Dermis microvascular lymphatic vessel endothelial cell (primary cell): Measurements from ENCODE around the gene PAQR8. TPM values are rescaled to one million over a fixed set of nuclear protein-coding genes. Genes with fewer than 3 reads are reported as not detected.
"Not testable (repeated sequence)": the region's sequence is repeated elsewhere in the genome, so short reads cannot be mapped to it uniquely, and the experiment has no call there.

Experiments used
- DNase-seq, 2 donors: peaks; one replicate each; pipeline versions ENCODE4 v3.0.0 to v3.0.0-alpha.2; 2010; ENCODE audit warnings: low read depth in 2 of 2
- total RNA-seq: library from RNA; depleted of rRNA; stranded (reverse); fragments of >200 nt; gene quantifications from 2 replicates; pipeline ENCODE4 v1.2.1, GENCODE V29; 2014

PAQR8 gene
- total RNA-seq, 1 donor from 2014 or later = 10.7 TPM

DNA sequence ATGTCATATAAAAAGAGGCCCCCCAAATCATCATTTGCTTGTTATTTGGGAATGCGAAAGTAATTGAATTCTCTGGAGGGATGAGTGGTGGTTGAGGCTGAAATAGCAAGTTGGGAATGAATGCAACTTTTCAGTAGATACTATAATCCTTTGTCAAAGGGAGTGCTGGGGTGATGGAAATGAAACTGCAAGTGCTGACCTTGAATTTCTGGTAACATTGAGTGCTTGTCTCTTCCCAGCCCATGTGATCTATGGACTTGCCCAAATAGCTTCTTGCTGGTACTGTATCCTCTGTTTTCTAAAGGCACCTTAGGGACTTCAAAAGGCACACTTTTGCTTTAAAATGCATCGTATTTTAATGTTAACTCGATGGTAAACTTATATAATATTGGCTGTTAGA lies 14.8 kb downstream of the PAQR8 start:
- DNase-seq = no peak

DNA sequence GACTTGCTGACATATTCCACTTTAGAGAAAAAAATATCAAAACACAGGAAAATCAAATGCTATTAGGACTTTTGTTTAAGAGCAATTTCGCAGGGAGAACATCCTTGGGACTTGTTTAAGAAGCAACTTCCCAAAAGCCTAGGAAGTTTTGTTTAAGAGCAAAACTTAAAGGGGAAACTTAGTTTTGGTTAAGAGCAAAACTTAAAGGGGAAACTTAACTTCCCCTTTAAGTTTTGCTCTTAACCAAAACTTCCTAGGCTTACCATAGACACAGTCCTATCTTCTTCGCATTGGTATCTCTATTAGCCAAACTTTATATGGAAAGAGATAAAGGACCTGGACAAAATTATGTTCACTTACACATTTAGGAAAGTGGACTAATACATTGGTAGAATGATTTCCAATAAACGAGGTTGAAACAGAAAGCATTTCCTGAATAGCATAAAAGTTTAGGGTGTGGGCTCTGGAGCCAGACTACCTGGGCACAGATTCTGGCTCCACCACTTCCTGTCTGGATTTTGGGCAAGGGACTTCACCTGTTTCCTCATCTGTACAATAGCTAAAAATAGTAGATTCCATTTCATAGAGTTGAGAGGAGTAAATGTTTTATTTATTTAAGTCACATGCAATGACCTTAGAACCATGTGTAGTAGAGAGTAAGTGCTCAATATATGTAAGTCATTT lies 15.7 kb downstream of the PAQR8 start:
- no peak for DNase-seq

DNA sequence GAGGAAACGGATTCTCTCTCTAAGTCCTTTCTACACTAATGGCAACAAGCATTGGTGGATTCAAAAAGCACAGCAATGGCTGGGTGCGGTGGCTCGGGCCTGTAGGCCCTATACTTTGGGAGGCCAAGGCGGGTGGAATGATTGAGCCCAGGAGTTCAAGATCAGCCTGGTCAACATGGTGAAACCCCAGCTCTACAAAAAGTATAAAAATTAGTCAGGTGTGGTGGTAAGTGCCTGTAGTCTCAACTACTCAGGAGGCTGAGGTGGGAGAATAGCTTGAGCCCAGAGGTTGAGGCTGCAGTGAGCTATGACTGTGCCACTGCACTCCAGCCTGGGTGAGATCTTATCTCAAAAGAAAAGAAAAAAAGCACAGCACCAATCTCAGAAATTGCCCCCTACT lies 19.3 kb downstream of the PAQR8 start:
- DNase-seq = no peak

DNA sequence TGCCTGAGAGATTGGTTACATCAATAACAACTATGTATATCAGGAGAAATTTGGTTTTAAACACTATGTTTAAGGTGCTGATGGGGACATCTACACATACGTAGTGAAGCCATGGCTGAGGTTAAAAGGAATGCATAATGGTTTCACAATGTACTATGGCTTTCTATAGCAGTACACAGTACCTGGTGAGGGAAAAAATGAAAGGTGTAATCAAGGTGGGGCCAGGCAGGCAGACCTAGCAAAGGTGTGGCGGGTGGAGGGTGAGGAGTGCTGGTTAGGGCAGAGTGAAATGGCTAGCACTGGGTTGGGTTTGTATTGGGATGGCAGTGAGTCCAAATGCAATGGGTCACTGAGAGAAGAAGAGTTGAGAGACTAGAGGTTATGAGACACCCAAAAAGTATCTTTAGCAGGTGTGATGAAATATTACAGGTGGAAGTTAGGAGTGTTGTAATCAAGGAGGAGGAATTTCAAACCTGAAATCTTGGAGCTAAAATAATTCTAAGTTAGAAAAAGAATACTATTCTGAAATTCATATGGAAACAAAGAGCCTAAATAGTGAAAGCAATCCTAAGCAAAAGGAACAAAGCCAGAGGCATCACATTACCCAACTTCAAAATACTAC lies 22.3 kb downstream of the PAQR8 start:
- no peak for DNase-seq

DNA sequence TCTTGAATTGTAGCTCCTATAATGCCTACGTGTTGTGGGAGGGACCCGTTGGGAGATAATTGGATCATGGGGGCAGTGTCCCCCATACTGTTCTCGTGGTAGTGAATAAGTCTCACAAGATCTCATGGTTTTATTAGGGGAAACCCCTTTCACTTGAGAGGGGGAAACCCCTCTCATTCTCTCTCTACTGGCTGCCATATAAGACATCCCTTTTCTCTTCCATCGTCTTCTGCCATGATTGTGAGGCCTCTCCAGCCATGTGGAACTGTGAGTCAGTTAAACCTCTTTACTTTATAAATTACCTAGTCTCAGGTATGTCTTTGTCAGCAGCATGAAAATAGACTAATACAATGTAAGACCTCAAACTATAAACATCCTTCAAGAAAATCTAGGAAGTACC lies 23.1 kb downstream of the PAQR8 start:
- no peak for DNase-seq

DNA sequence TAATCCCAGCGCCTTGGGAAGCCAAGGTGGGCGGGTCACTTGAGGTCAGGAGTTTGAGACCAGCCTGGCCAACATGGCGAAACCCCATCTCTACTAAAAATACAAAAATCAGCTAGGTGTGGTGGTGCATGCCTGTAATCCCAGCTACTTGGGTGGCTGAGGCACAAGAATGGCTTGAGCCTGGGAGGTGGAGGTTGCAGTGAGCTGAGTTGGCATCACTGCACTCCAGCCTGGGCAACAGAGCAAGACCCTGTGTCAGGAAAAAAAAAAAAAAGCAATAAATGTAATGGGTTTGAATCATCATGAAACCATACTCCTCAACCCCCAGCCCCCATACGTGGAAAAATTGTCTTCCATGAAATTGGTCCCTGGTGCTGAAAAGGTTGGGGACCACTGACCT lies 26.2 kb downstream of the PAQR8 start:
- DNase-seq = not testable (repeated sequence)

DNA sequence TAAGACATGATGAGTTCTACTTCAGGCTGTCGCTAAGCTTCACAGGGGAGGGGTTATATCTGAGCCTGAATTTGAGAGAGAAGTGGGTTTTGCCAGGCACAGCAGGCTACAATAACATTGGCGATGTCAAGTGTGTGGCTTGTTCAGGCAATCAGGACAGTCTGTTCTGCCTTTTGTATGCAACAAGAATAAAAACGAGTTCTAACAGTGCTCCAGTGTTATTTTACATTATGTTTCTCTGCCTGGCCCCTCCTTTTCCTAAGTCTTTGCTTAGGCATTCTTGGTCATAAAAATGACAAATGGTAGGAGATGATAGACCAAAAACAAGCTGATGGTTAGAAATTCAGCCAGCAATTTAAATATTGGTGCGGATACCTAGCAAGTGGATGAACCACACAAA lies 26.8 kb downstream of the PAQR8 start:
- no peak for DNase-seq

DNA sequence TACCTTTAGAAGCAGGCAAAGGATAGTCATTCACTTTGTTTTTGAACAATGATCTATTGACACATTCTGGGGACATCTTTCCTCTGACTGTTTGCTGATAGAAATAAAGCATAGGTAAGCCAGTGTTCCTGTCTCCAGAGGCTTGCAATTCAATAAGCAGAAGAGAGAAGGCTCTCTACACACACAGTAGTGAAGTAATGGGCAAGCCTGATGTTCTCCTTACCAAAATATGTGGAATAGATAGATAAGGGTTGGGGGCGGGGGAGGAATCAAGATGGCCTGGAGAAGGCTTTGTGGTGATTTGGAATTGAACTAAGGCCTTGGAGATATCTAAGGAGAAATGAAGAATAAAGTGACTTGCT lies 27.3 kb downstream of the PAQR8 start:
- DNase-seq = no peak

DNA sequence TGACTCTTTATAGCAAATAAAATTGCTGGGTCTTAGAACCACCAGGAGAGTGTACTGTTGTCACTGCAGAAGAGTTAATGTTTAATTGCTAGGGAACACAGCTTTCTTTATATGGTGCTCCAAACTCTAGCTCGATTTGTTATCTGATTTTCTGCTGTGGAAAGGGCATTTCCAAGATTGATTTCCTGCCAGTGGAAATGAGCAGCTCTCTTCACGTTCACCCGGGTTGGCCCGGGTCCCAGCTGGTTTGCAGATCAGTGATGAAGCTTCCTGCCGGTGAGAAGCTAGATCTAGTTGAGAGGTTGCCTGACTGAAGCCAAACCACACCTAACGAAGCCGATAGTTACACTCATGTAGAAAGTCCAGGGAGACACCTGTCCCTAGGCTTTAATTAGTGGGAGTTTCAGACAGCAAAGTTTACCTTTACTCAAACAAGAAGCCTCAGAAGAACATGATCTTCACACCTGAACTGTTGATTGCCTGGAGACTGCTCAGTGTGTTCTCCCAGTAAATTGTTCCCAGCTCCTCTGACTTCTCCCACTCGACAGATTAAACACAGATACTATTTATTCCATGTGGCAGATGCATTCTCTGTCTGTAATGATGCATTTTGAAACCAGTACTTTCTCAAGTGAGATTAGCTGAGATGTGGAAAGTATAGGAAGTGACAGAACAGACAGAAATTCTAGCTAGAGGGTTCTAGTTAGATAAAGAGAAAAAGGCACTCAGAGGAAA lies 27.8 kb downstream of the PAQR8 start:
- DNase-seq = peak; percentile 65 to 83

DNA sequence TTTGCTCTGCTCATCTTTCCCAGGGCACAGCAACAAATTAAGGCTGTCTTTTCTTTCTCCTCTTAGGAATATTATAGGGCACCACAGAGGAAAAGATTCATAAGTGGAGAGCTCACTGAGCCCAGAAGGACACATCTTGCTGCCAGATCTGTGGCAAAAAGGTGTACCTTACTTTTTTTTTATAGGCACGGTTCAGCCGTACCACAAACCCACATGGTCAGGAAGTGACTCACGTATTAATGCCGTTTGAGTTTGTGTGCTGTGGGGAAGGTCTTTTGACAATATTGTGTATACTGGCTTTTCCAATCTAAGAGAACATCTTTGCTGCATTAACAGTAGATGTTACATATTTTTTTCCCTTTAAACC lies 28.4 kb downstream of the PAQR8 start:
- DNase-seq = peak; percentile 53 to 79

DNA sequence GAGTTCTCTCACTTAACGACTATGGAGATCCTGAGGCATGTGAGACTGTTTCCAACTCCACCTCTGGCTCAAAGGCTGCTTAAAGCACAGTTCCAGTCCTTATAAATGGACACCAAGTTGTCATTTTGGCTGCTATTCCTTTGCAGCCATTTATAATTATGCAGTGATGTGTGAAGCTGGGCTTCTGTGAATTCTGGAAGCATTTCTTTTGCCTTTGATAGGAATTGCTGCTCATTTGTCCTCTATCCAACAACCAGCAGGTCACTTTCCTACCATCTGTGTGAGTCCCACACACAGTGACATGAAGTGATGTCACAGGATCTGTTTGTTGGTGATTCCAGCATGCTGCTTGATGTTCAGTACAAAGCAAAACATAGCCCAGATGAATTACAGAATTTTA lies 29.6 kb downstream of the PAQR8 start:
- no peak for DNase-seq

DNA sequence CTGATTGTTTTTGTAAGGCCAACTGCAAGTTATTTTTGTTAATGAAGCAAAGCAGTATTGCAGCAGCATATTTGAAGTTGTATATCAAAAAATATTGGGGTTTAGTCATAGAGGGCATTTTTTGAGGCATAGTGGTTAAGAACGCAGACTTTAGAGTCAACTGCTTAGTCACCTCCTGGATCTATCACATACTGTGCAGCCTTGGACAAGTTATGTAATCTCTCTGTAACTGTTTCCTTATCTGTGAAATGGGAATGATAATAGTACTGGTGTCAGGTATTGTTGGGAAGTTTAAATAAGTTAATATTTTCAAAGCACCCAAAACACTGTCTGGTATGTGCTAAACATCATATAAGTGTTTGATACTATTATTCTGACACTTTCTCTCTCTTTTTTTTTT lies 31.0 kb downstream of the PAQR8 start:
- no peak for DNase-seq

DNA sequence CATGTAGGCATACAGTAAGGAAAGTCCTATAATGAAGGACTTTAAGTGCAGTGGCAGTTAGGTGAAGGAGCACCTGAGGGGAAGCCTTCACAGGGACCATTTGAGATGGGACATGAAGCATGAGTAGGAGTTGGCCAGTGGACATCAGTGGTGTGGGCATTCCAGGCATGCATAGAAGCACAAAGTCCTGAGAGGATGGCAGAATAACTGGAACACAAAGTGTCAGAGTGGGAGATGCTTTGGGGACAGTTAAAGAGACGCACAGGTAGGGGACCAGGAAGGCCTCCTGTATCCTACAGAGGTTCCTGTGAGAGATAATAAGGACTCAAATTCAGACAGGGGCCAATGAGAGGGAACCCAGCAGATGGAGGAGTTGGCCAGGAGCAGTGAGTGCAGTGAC lies 31.8 kb downstream of the PAQR8 start:
- DNase-seq = no peak

DNA sequence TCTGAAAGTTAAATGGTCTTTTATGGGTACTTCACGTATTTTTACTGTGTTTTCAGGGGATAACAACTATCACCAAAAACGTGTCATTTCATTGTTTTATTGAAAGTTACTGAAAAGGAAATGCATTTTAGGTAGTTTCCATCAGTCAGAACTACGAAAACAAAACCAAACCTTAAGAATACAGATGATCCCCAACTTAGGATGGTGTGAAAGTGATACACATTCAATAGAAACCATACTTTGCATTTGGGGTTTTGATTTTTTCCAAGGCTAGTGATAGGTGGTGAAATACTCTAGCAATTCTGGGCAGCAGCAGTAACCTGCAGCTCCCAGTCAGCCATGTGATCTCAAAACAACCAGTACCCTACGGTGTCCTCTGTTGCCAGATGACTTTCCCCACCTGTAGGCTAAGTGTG lies 32.3 kb downstream of the PAQR8 start:
- DNase-seq = no peak

DNA sequence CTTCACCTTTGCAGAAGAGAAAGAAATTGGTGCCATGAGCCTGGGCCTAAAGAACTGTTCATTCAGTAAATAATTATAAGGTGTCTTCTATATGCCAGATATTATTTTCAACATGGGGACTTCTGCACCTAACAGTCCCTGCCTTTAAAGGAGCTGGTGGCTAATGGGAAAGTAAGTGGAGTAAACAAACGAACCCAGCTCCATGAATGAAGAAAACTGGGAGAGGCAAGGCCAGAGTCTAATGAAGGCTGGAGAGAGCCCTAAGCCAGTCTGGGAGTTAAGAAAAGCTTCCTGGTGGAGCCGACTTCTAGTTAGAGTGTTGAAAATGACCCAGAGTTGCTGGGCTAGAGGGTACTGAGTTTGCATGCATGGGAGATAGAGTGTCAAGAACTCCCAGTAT lies 34.0 kb downstream of the PAQR8 start:
- DNase-seq = no peak

DNA sequence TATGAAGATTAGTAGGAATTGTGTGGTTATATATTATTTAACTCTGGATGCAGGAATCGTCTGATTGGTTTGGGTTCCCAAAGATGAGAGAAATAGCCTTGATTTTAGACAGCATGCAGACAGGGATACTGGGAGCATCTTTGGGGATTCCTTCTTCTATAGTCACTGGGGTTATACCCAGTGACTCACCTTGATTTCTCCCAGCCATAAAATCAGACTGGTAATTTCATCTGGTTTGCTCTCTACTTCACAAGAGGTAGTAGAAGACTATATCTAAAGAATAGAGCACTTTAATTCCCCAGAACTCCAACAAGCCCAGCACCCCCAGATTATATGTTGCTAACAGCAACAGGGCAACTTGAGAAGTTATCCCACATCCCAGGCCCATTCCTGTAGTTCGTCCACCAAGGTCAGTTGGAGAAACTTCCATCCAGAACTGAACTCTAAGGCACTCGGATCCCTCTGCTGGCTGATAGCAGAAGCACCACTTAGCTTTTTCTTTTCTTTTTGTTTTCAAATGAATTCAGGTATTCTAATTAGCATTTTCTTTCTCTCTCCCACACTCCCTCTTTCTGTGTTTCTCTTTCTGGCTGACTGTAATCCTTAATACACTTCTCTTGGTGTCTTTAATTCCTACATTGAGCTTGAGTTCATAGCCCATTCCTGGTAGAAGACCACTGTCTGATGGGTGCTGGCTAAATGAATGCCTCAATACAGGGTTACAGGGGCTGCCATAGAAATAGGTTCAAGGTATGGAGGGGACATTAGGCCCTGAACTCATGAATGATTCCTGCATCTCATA lies 37.8 kb downstream of the PAQR8 start:
- DNase-seq = peak; percentile 39 to 75

DNA sequence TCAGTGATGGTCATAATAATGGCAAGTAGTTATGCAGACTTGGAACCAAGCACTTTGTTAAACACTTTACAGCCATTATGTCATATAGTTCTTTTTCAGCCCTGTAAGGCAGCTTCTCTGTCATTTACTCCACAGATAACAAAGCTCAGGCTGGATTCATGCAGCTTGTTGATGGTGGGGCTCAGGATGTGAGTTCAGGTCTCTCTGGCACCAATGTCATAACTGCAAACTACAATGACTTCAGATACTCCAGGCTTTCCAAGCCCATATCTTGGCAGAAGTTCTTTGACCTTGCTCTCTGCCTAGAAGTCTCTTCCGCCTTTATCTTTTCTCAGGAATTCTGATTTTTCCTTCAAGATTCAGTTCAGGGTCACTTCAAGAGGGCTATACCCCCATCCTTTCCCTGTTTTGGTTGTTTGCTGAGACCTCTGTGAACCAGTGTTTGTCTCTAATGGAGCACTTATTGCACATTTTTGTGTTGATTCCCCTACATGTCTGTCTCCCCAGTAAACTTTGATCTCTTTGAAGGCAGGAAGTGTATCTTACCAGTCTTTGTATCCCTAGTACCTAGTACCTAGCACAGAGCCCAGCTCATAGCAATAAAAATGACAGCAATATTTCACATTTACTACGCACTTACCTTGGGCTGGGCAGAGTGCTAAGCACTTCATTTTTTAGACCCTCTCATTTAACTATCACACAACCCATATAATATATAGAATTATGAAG lies 38.5 kb downstream of the PAQR8 start:
- no peak for DNase-seq

DNA sequence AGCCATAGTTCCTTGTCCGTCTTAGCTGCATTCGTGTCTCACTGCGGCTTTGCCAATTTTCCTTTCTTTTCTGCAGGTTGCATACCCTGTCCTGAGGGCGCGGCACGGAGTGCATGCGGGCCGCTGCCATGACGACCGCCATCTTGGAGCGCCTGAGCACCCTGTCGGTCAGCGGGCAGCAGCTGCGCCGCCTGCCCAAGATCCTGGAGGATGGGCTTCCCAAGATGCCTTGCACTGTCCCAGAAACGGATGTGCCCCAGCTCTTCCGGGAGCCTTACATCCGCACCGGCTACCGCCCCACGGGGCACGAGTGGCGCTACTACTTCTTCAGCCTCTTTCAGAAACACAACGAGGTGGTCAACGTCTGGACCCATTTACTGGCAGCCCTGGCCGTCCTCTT lies 41.1 kb downstream of the PAQR8 start:
- no peak for DNase-seq

DNA sequence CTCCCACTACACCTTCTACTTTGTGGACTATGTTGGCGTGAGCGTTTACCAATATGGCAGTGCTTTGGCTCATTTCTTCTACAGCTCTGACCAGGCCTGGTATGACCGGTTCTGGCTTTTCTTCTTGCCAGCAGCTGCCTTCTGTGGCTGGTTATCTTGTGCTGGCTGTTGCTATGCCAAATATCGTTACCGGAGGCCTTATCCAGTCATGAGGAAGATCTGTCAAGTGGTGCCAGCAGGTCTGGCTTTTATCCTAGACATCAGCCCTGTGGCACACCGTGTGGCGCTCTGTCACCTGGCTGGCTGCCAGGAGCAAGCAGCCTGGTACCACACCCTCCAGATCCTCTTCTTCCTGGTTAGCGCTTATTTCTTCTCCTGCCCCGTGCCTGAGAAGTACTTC lies 41.7 kb downstream of the PAQR8 start:
- DNase-seq = no peak

DNA sequence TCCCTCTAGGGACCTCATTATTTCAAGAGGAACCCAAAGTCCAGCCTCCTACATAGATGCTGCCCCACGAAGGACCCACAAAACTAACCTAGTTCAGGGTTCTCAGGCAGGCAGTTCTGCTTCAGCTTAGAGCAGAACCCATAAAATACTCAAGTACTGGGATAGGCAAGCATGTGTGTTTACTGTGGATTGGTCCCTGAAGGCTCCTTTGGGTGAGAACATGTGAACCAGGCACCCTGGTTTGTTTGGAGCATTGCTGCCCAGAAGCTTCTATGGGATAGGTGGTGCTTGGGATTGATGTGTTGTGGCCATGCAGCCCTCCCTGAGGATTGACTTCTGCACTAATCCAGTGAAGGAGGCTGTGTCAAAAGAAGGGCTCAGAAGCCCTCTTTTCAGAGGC lies 43.3 kb downstream of the PAQR8 start:
- DNase-seq = no peak

DNA sequence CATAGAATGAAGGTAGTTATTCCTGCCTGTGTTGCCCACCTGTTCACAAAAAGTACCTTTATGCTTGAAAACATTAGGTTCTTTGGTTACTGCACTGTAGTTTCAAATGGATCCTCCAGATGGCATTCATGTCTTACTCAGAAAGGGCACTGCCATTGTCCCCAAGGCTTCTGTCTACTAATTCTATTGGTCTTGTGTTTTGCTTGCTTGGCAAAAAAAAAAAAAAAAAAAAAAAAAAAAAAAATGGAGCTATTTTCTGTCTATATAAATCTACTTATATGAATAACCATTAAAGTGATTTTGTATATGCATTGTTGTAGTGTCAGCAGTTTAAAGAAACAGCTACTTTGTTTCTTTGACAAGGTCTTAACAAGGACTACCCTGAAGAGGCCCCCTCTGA lies 45.5 kb downstream of the PAQR8 start:
- DNase-seq = peak in 1 of 2 donors; percentile 83

DNA sequence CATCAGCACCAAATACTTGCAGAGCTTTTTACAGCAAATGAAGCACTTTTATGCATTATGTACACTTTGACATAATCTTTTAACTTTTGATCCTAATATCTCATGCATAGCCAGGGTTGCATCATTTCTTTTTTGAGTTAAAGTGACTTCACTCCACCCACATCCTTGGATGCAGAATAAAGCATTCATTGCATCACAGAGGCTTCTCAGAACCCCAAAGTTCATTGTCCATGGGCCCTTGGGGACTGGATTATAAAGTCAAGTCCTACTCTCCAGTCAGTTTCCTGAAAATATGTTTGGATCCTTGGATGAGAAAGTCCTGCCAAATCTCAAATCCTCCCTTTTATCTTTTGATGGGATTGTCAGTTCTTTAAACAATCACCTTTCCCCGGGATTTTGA lies 47.5 kb downstream of the PAQR8 start:
- no peak for DNase-seq
